CD4-positive, alpha-beta T cell treated with Interleukin-4 for 1 hour (primary cell): ENCODE measurements around the gene CTNNA1.

Experiments
- DNase-seq, 2 donors: peaks; one replicate each; pipeline ENCODE4 v3.0.0-alpha.2; 2020 to 2022

The CTNNA1 gene

DNA sequence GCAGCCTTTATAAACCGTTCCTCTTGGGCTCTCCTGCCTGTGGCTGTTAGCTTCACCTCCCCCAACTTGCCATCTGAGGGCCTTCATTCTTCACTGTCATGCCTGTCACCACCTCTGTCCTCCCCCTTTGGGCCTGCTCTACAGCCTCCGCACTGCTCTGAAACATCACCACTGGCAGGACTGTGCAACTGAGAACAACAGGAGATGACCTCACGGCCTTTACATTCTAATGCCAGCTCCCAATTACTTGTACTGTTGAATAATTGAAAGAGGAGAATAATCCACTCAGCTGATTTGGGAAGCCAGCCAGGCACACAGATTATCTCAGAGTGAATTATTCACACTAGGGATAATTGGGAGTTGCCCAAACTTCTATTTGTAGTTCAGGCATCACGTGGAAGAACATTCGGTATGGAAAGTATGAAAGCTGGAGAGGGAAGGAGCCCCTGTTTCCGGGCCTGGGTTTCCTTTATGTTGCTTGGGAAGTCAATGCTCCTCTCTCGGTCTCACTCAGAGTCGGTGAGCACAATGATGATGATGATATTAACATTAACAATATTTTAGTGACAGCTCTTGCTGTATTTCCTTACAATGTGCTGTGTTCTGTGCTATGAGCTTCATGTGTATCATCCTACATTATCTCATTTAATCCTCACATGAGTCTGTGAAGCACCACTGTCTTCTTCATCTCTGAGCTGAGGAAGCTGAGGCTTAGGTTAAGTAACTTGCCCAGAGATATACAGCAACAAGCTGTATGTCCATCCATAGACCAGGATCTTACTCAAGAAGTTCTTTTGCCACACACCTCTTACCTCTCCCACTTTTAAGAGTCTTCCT, 221.2 kb downstream of the CTNNA1 start:
- no peak for DNase-seq

GRCh38 chr5:138975098-138975847, 222.0 kb downstream of the CTNNA1 start:
- no peak for DNase-seq

- DNase-seq = no peak
Measured at GRCh38 chr5:138978080-138978479, 224.9 kb downstream of the CTNNA1 start.

DNA sequence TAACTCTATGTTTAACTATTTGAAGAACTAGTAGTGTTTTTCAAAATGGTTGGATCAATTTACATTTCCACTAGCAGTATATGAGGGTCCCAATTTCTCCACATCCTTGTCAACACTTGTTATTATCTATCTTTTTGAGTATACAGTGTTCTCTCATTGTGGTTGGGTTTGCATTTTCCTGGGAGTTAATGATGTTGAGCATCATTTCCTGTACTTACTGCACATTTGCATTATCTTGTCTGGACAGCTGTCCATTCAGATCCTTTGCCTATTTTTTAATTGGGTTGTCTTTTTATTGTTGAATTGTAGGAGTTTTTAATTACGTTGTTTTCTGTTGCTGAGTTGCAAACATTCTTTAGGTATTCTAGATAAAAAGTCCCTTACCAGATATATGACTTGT, 225.4 kb downstream of the CTNNA1 start:
- DNase-seq = no peak

- DNase-seq = peak; percentile 23 to 35
Measured at GRCh38 chr5:138979684-138980280, 226.6 kb downstream of the CTNNA1 start.

GRCh38 chr5:138980441-138980840, 227.2 kb downstream of the CTNNA1 start:
- DNase-seq = no peak

- no peak for DNase-seq
Measured at GRCh38 chr5:138981131-138981530, 227.9 kb downstream of the CTNNA1 start.

GRCh38 chr5:138981586-138981985, 228.4 kb downstream of the CTNNA1 start:
- peak in 1 of 2 donors; percentile 24 for DNase-seq

DNA sequence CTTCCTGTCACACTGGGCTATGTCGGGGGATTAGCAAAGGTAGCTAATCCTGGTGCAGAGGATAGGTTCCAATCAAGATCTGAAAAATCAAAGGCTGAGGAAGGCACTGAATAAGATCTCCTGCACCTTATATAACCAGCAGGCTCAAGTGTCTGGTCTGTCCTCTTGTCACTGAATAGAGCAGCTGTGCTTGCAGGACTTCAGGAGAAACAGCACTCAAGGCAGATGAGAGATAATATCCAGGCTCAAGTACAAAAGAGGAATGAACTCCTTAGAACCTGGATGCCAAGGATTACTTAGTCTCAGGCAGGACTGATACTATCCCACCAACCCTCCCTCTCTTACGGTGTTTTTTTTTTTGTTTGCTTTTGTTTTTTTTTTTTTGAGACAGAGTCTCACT, 230.8 kb downstream of the CTNNA1 start:
- no peak for DNase-seq
